ENCODE measurements around the gene DTNBP1.
"Not testable (repeated sequence)": the region's sequence is repeated elsewhere in the genome, so short reads cannot be mapped to it uniquely, and the experiment has no call there.

The DTNBP1 gene

GRCh38 chr6:15556711-15557110 lies 106.1 kb downstream of the DTNBP1 start:
- no peak for DNase-seq (ENCODE audit: low read depth)

GRCh38 chr6:15555101-15556038 lies 107.5 kb downstream of the DTNBP1 start:
- no peak for DNase-seq (ENCODE audit: low read depth)

- no peak for DNase-seq (ENCODE audit: low read depth)
Measured at GRCh38 chr6:15554728-15555100, 108.1 kb downstream of the DTNBP1 start.

- no peak for DNase-seq (ENCODE audit: low read depth)
Measured at GRCh38 chr6:15553736-15554294, 109.0 kb downstream of the DTNBP1 start.

GRCh38 chr6:15553031-15553430 lies 109.8 kb downstream of the DTNBP1 start:
- no peak for DNase-seq (ENCODE audit: low read depth)

GRCh38 chr6:15551798-15552197 lies 111.0 kb downstream of the DTNBP1 start:
- DNase-seq (ENCODE audit: low read depth), result no peak

GRCh38 chr6:15551262-15551661 lies 111.6 kb downstream of the DTNBP1 start:
- DNase-seq (ENCODE audit: low read depth), result no peak

- no peak for DNase-seq (ENCODE audit: low read depth)
Measured at GRCh38 chr6:15550546-15551123, 112.2 kb downstream of the DTNBP1 start.

GRCh38 chr6:15549371-15549770 lies 113.5 kb downstream of the DTNBP1 start:
- DNase-seq (ENCODE audit: low read depth), result no peak

- DNase-seq (ENCODE audit: low read depth), result no peak
Measured at GRCh38 chr6:15547400-15547799, 115.4 kb downstream of the DTNBP1 start.

GRCh38 chr6:15546591-15546990 lies 116.2 kb downstream of the DTNBP1 start:
- DNase-seq (ENCODE audit: low read depth), result no peak

GRCh38 chr6:15544321-15544900 lies 118.4 kb downstream of the DTNBP1 start:
- no peak for DNase-seq (ENCODE audit: low read depth)

GRCh38 chr6:15543332-15543917 lies 119.4 kb downstream of the DTNBP1 start:
- not testable (repeated sequence) for DNase-seq (ENCODE audit: low read depth)

GRCh38 chr6:15539722-15540270 lies 123.0 kb downstream of the DTNBP1 start:
- no peak for DNase-seq (ENCODE audit: low read depth)

- no peak for DNase-seq (ENCODE audit: low read depth)
Measured at GRCh38 chr6:15538766-15539495, 123.9 kb downstream of the DTNBP1 start.

GRCh38 chr6:15538106-15538505 lies 124.7 kb downstream of the DTNBP1 start:
- no peak for DNase-seq (ENCODE audit: low read depth)

GRCh38 chr6:15536198-15536955 lies 126.5 kb downstream of the DTNBP1 start:
- no peak for DNase-seq (ENCODE audit: low read depth)

GRCh38 chr6:15535495-15536197 lies 127.2 kb downstream of the DTNBP1 start:
- no peak for DNase-seq (ENCODE audit: low read depth)

GRCh38 chr6:15534974-15535373 lies 127.9 kb downstream of the DTNBP1 start:
- no peak for DNase-seq (ENCODE audit: low read depth)

All from stimulated activated CD8-positive, alpha-beta memory T cell treated with anti-CD3 and anti-CD28 coated beads, Interleukin-12 subunit alpha, Interleukin-12 subunit beta, amount 100 ng/mL, for 4 hours (primary cell).